GM04503 (cell line): ENCODE results near the gene RAD9A.

Experiments used
- DNase-seq: peaks from one replicate; pipeline ENCODE4 v3.0.0-alpha.2; 2012; ENCODE audit warnings: low read depth

RAD9A gene

GRCh38 chr11:67441098-67441563 lies 49.3 kb downstream of the RAD9A start:
- no peak for DNase-seq

GRCh38 chr11:67441731-67442351 lies 50.1 kb downstream of the RAD9A start:
- DNase-seq = no peak

DNA sequence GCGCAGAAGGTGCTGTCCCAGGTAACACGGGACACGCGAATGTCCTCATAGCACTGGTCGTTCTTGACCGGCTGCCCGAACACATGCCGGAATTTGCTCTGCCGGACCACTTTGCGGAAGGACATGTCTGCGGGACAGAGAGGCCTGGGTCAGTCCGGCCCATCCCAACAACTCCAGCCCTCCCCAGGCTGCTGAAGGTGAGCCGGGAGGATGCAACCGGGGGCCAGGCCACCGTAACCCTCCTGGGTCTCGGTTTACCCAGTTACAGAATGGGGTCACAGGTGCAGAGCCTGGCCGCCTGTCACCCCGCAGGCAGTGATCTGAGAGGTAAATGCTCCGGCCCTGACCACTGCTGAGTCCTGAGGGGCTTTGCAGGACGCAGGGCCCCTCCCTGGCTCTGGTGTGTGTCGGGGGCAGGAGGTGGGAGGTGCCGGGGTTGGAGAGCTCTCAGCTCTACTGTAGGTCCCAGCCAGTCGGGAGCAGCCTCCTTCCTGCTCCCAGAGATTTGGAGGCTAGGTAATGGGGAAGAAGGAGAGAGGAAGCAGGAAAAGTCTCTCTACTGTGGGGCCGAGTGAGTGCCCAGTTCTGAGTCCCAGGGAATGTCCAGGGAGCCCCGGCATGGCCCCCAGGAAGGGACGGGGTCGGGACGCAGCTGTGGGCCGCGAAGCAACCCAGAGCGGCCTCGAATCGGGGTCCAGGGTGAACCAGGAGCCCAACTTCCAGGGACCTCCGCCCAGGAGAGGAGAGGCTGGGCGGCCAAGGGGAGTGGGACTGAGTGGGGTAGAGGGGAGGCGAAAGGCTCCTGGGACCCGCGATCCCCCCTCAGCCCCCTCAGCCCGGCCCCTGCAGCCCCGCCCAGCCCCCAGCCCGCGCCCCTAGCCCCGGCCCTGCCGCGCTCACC lies 51.0 kb downstream of the RAD9A start:
- DNase-seq = no peak

DNA sequence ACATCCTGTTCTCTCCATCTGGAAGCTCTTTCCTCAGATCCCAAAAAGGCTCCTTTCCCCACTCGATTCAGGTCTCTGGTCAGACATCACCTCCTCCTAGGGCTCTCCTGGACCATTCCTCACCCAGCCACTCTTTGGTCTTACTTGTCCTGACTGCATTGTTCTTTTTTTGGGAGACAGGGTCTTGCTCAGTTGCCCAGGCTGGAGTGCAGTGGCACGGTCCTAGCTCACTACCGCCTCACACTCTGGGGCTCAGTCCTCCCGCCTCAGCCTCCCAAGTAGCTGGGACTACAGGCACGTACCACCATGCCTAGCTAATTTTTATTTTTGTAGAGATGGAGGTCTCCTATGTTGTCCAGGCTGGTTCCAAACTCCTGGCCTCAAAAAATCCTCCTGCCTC lies 53.7 kb downstream of the RAD9A start:
- DNase-seq = no peak
